Panc1 (cell line): Measurements from ENCODE around the gene NXPH4. TPM values are rescaled to one million over a fixed set of nuclear protein-coding genes. Genes with fewer than 3 reads are reported as not detected.

Experiments used
- ATAC-seq: fragments of 200-7000 bp; cut with Tn5 transposase; 2 replicates; pipeline ENCODE4 v1.9.1; 2020; ENCODE audit warnings: mild to moderate bottlenecking, moderate library complexity
- BruUV-seq: library from RNA; stranded (reverse); fragments of 400-500 nt; replicated peaks from 2 replicates; lab custom pipeline; 2021; lab: Mats Ljungman, UMichigan
- CTCF ChIA-PET: fragments of 300-600 bp; sonication (Branson Sonifier 250); formaldehyde crosslinking; loops from one replicate; lab custom pipeline; 2022; ENCODE audit warnings: antibody characterized with exemption; lab: Charles Lee
- POLR2A ChIA-PET: fragments of 300-600 bp; sonication (Branson Sonifier 250); formaldehyde crosslinking; loops from one replicate; lab custom pipeline; 2022; ENCODE audit warnings: antibody characterized with exemption; lab: Charles Lee
- DNase-seq: peaks from one replicate; pipeline ENCODE4 v3.0.0-alpha.2; 2010; ENCODE audit warnings: low read depth, low spot score
- H3K27ac ChIP-seq: 2 replicates; pipeline ENCODE4 v1.5.1; 2011; ENCODE audit warnings: mild to moderate bottlenecking, low read length, inconsistent platforms
- H3K27me3 ChIP-seq: fragments of 200-500 bp; sonication (Bioruptor generic); 2 replicates; pipeline ENCODE4 v1.6.0; 2014; ENCODE audit warnings: low read length, inconsistent platforms; ENCODE audit not compliant: control insufficient read depth, insufficient read depth
- H3K36me3 ChIP-seq: fragments of 200-500 bp; sonication (Bioruptor generic); 2 replicates; pipeline ENCODE4 v1.5.1; 2014; ENCODE audit warnings: inconsistent platforms, mild to moderate bottlenecking, low read length, moderate library complexity; ENCODE audit not compliant: control insufficient read depth, insufficient read depth
- H3K4me1 ChIP-seq: 2 replicates; pipeline ENCODE4 v1.5.1; 2011; ENCODE audit warnings: inconsistent platforms, mild to moderate bottlenecking, low read length, moderate library complexity; ENCODE audit not compliant: control insufficient read depth, insufficient read depth
- H3K4me3 ChIP-seq, 2 experiments: 2 replicates each; pipeline ENCODE4 v1.5.1; 2011 to 2012; ENCODE audit warnings: low read depth in 2 of 2, low read length in 2 of 2, mild to moderate bottlenecking in 2 of 2, inconsistent platforms in 1 of 2, moderate library complexity in 1 of 2
- H3K9me3 ChIP-seq: fragments of 200-500 bp; sonication (Bioruptor generic); 2 replicates; pipeline ENCODE4 v1.5.1; 2014; ENCODE audit warnings: low read depth, mild to moderate bottlenecking, inconsistent platforms, low read length, moderate library complexity; ENCODE audit not compliant: control insufficient read depth, insufficient read depth
- CTCF ChIP-seq: fragments of 450-650 bp; IDR thresholded peaks from 2 replicates; pipeline ENCODE4 v1.5.1; 2017; ENCODE audit warnings: mild to moderate bottlenecking
- POLR2AphosphoS5 ChIP-seq: IDR thresholded peaks from 2 replicates; pipeline ENCODE4 v1.6.1; 2012; ENCODE audit warnings: mild to moderate bottlenecking, low read depth, low read length, moderate library complexity
- REST ChIP-seq, 2 experiments: IDR thresholded peaks; 2 replicates each; pipeline ENCODE4 v1.6.1; 2011 to 2012; ENCODE audit warnings: low read depth in 2 of 2, control low read depth in 1 of 2, low read length in 1 of 2, mild to moderate bottlenecking in 1 of 2, moderate library complexity in 1 of 2; ENCODE audit not compliant: insufficient read depth in 1 of 2
- SIN3A ChIP-seq: IDR thresholded peaks from 2 replicates; pipeline ENCODE4 v1.6.1; 2012; ENCODE audit warnings: low read depth, mild to moderate bottlenecking, low read length, moderate library complexity, borderline replicate concordance; ENCODE audit not compliant: insufficient read depth
- TCF7L2 ChIP-seq: IDR thresholded peaks from 2 replicates; pipeline ENCODE4 v1.6.1; 2011; ENCODE audit warnings: mild to moderate bottlenecking, low read depth, low read length, inconsistent platforms
- in situ Hi-C: cut with HindIII; loops from 2 replicates; pipeline ENCODE4 v1.10.0; 2016; ENCODE audit warnings: low sequenced_read_pairs, low pct_unique_long_range_greater_than_20kb
- intact Hi-C: fragments of 100-400 bp; cut with micrococcal nuclease; formaldehyde crosslinking; loops from one replicate; pipeline ENCODE4 v1.10.0; 2022; ENCODE audit not compliant: unreplicated experiment
- total RNA-seq: library from RNA; stranded (reverse); gene quantifications from one replicate; pipeline ENCODE4 v1.2.1, GENCODE V29; 2021; ENCODE audit not compliant: unreplicated experiment

Gene NXPH4
- total RNA-seq, 1 experiment from 2014 or later, result 2.1 TPM

GRCh38 chr12:57236201-57236924 is 19.8 kb downstream of the NXPH4 start:
- DNase-seq, result no peak
- intact Hi-C loops (no loop called here), in situ Hi-C loops (no loop called here)
- ChIA-PET CTCF (interaction anchor here (1.1 kb wide), 1 partner anchor 19 kb away, joined by 3 read pairs; no protein-coding TSS in a partner anchor), POLR2A (no interaction called here)
- H3K4me1 ChIP-seq, result peaks cover 16% of the 10 kb centered on the region
- H3K27me3 ChIP-seq, result peaks cover 2% of the 10 kb centered on the region; the same call in 1 of the 2 replicates
- BruUV-seq, result no TSS peak
- H3K4me3 ChIP-seq, result no peak overlapping the region
- H3K36me3 ChIP-seq, result no peaks in the 10 kb centered on the region; the same call in 1 of the 2 replicates
- H3K9me3 ChIP-seq, result no peaks in the 10 kb centered on the region
- TF ChIP-seq CTCF (no peak), SIN3A (no peak), TCF7L2 (no peak), POLR2AphosphoS5 (no peak), REST (IDR thresholded peaks at IDR 0.05; ENCODE audit: insufficient read depth in 1 of 2, low read depth in 2 of 2, low read length in 1 of 2) (no peak)
- no peak overlapping the region for H3K27ac ChIP-seq
- ATAC-seq, result no peak

GRCh38 chr12:57236925-57237595 is 20.5 kb downstream of the NXPH4 start:
- H3K4me3 ChIP-seq, result no peak overlapping the region
- in situ Hi-C loops, result no loop called here
- ChIA-PET POLR2A (no interaction called here), CTCF (interaction anchor here (1.0 to 1.1 kb wide), 2 partner anchors 19 to 23 kb away, joined by 3 read pairs; no protein-coding TSS in a partner anchor)
- ATAC-seq, result no peak
- H3K4me1 ChIP-seq, result peaks cover 18% of the 10 kb centered on the region
- DNase-seq, result no peak
- intact Hi-C loops, result no loop called here
- peaks cover 2% of the 10 kb centered on the region; the same call in 1 of the 2 replicates for H3K27me3 ChIP-seq
- H3K36me3 ChIP-seq, result no peaks in the 10 kb centered on the region; the same call in 1 of the 2 replicates
- no peaks in the 10 kb centered on the region for H3K9me3 ChIP-seq
- BruUV-seq, result no TSS peak
- no peak overlapping the region for H3K27ac ChIP-seq
- no peak for TF ChIP-seq SIN3A
- no peak for TF ChIP-seq CTCF
- no peak for TF ChIP-seq POLR2AphosphoS5
- TF ChIP-seq TCF7L2, result no peak
- no peak; a peak in 1 of 4 replicates for TF ChIP-seq REST (IDR thresholded peaks at IDR 0.05; ENCODE audit: insufficient read depth in 1 of 2, low read depth in 2 of 2, low read length in 1 of 2)
